Endothelial cell (in vitro differentiated cells): ENCODE results near the gene CEP76. TPM values are rescaled to one million over a fixed set of nuclear protein-coding genes. Genes with fewer than 3 reads are reported as not detected.

Experiments used
- DNase-seq: peaks from one replicate; pipeline ENCODE4 v3.0.0; 2021; ENCODE audit warnings: low spot score
- H3K27ac Mint-ChIP-seq: one replicate; pipeline ENCODE4 v1.8.0; 2021; ENCODE audit warnings: mixed read lengths, inconsistent platforms; ENCODE audit not compliant: unreplicated experiment
- H3K27me3 Mint-ChIP-seq: one replicate; pipeline ENCODE4 v1.8.0; 2021; ENCODE audit warnings: mild to moderate bottlenecking, moderate library complexity, mixed read lengths, inconsistent platforms; ENCODE audit not compliant: unreplicated experiment
- H3K36me3 Mint-ChIP-seq: one replicate; pipeline ENCODE4 v1.8.0; 2021; ENCODE audit warnings: mild to moderate bottlenecking, low read depth, mixed read lengths, inconsistent platforms; ENCODE audit not compliant: unreplicated experiment
- H3K4me1 Mint-ChIP-seq: one replicate; pipeline ENCODE4 v1.8.0; 2021; ENCODE audit warnings: mild to moderate bottlenecking, mixed read lengths, inconsistent platforms; ENCODE audit not compliant: unreplicated experiment
- H3K4me3 Mint-ChIP-seq: one replicate; pipeline ENCODE4 v1.8.0; 2021; ENCODE audit warnings: mild to moderate bottlenecking, mixed read lengths, inconsistent platforms; ENCODE audit not compliant: unreplicated experiment
- H3K9me3 Mint-ChIP-seq: one replicate; pipeline ENCODE4 v1.8.0; 2021; ENCODE audit warnings: mixed read lengths, inconsistent platforms; ENCODE audit not compliant: unreplicated experiment
- CTCF ChIP-seq: fragments of 200-600 bp; sonication (generic); IDR thresholded peaks from one replicate; pipeline ENCODE4 v1.5.0; 2021; ENCODE audit warnings: antibody characterized with exemption; ENCODE audit not compliant: unreplicated experiment
- total RNA-seq: library from RNA; stranded (reverse); fragmentation: NEBNext Ultra II Directional; extraction: Animal tissue kit (Norgen Biotek cat#: 25700); gene quantifications from one replicate; pipeline ENCODE4 v1.2.1, GENCODE V29; 2021; ENCODE audit not compliant: unreplicated experiment

Gene CEP76
- total RNA-seq, 1 donor from 2014 or later = 9.3 TPM

GRCh38 chr18:12703664-12704063 is 1.1 kb upstream of the CEP76 start:
- Mint-ChIP-seq H3K9me3 (no peaks in the 10 kb centered on the region), H3K4me1 (peaks cover 30% of the 10 kb centered on the region), H3K27me3 (peaks cover 8% of the 10 kb centered on the region), H3K4me3 (peak overlapping the region; percentile 98), H3K36me3 (peaks cover 8% of the 10 kb centered on the region), H3K27ac (peak overlapping the region; percentile 96)
- no peak for DNase-seq
- TF ChIP-seq CTCF = no peak

DNA sequence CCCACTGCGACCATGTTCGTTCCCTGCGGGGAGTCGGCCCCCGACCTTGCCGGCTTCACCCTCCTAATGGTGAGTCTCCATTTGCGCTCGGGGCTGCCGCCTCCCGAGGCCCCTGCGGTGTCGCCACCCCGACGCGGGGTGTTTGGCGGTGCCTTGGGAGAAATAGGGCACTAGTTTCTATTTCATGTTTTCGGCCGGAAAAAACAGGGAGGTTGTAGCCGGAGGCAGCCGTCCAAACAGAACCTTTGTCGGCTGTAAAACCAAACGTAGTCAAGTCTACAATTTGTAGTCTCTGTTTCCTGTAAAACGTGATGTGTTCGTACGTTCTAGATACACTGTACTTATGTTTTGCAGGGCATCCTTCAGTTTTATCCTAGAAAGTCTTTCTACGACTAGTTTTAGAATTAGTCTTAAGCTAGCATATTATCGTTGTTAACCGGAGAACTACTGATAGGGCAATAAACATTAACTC is 609 bp upstream of the CEP76 start:
- peaks cover 30% of the 10 kb centered on the region for H3K4me1 Mint-ChIP-seq
- no peak for TF ChIP-seq CTCF
- no peak for DNase-seq
- H3K4me3 Mint-ChIP-seq = peak overlapping the region; percentile 98
- no peaks in the 10 kb centered on the region for H3K9me3 Mint-ChIP-seq
- H3K36me3 Mint-ChIP-seq = peaks cover 8% of the 10 kb centered on the region
- H3K27me3 Mint-ChIP-seq = peaks cover 8% of the 10 kb centered on the region
- H3K27ac Mint-ChIP-seq = peak overlapping the region; percentile 96

DNA sequence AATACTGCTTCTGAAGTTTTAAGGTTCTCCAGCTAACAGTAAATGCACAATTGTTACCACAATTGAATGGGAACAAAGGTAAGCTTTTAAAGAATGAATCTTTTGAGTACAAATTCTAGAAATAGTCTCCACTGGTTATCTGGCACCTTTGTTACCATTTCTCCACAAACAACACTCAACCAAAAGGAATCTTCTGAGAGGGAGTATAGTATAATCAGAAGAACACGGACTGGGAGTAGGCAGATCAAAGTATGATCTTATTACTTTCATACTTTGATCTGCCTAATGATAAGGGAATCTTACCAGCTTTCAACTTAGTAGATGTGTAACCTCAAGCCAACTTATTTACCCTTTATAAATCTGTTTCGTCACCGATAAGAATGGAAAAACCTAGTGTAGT is 1.4 kb downstream of the CEP76 start:
- peaks cover 30% of the 10 kb centered on the region for H3K4me1 Mint-ChIP-seq
- H3K9me3 Mint-ChIP-seq = no peaks in the 10 kb centered on the region
- H3K27me3 Mint-ChIP-seq = peaks cover 8% of the 10 kb centered on the region
- no peak for DNase-seq
- H3K4me3 Mint-ChIP-seq = peak overlapping the region; percentile 98
- TF ChIP-seq CTCF = no peak
- no peaks in the 10 kb centered on the region for H3K36me3 Mint-ChIP-seq
- peak overlapping the region; percentile 3 for H3K27ac Mint-ChIP-seq

DNA sequence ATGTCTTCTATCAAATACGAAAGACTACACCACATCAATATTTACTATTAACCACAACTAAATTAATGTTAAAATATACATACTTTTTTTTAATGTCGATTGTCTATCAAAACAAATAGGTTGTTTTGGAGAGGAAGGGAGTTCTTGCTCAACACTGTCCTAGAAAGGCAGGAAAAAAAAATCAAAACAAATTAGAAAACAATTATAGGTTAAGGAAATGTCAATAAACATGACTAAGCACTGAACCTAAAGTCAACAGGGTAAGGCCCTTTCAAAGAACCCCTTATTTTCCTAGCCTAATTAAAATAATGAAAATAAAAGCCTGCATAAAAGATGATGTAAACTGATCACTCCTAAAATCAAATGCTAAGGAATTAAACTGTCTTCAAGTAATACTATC is 2.8 kb downstream of the CEP76 start:
- H3K27me3 Mint-ChIP-seq = peaks cover 8% of the 10 kb centered on the region
- no peaks in the 10 kb centered on the region for H3K36me3 Mint-ChIP-seq
- no peak overlapping the region for H3K27ac Mint-ChIP-seq
- H3K9me3 Mint-ChIP-seq = no peaks in the 10 kb centered on the region
- no peak overlapping the region for H3K4me3 Mint-ChIP-seq
- no peak for TF ChIP-seq CTCF
- H3K4me1 Mint-ChIP-seq = peaks cover 29% of the 10 kb centered on the region
- DNase-seq = no peak

GRCh38 chr18:12694032-12694431 is 8.5 kb downstream of the CEP76 start:
- H3K27ac Mint-ChIP-seq = no peak overlapping the region
- no peak for TF ChIP-seq CTCF
- no peak overlapping the region for H3K4me3 Mint-ChIP-seq
- peaks cover 10% of the 10 kb centered on the region for H3K4me1 Mint-ChIP-seq
- H3K9me3 Mint-ChIP-seq = no peaks in the 10 kb centered on the region
- H3K36me3 Mint-ChIP-seq = peaks cover 11% of the 10 kb centered on the region
- no peaks in the 10 kb centered on the region for H3K27me3 Mint-ChIP-seq
- no peak for DNase-seq
